A673 (cell line): ENCODE data around the gene PRKCH. TPM values are rescaled to one million over a fixed set of nuclear protein-coding genes. Genes with fewer than 3 reads are reported as not detected.

Experiments used
- BruUV-seq: library from RNA; stranded (reverse); fragments of 400-500 nt; replicated peaks from 2 replicates; lab custom pipeline; 2021; lab: Mats Ljungman, UMichigan
- CTCF ChIA-PET: fragments of 300-600 bp; sonication (Branson Sonifier 250); formaldehyde crosslinking; loops from one replicate; lab custom pipeline; 2022; ENCODE audit warnings: antibody characterized with exemption; lab: Charles Lee
- POLR2A ChIA-PET: fragments of 300-600 bp; sonication (Branson Sonifier 250); formaldehyde crosslinking; loops from one replicate; lab custom pipeline; 2022; ENCODE audit warnings: antibody characterized with exemption; ENCODE audit not compliant: low non-redundant PET; lab: Charles Lee
- DNase-seq: peaks from one replicate; pipeline ENCODE4 v3.0.0-alpha.2; 2015; ENCODE audit warnings: low spot score
- H3K27ac ChIP-seq: fragments of 200-600 bp; sonication (generic); 2 replicates; pipeline ENCODE4 v1.5.1; 2016; ENCODE audit warnings: mixed run types, low read depth, mild to moderate bottlenecking, mixed read lengths, antibody characterized with exemption, low read length; ENCODE audit not compliant: poor library complexity, severe bottlenecking
- H3K27me3 ChIP-seq: fragments of 200-600 bp; sonication (generic); replicated peaks from 2 replicates; pipeline ENCODE4 v1.6.1; 2017; ENCODE audit warnings: mixed run types, low read depth, mild to moderate bottlenecking, mixed read lengths, antibody characterized with exemption, low read length; ENCODE audit not compliant: insufficient read depth, poor library complexity
- H3K36me3 ChIP-seq: fragments of 200-600 bp; sonication (generic); 2 replicates; pipeline ENCODE4 v1.6.1; 2016; ENCODE audit warnings: mixed run types, mild to moderate bottlenecking, mixed read lengths, antibody characterized with exemption, low read length; ENCODE audit not compliant: insufficient read depth, poor library complexity, severe bottlenecking
- H3K4me1 ChIP-seq: fragments of 200-600 bp; sonication (generic); 2 replicates; pipeline ENCODE4 v1.6.1; 2017; ENCODE audit warnings: mixed run types, mild to moderate bottlenecking, mixed read lengths, antibody characterized with exemption, low read length; ENCODE audit not compliant: insufficient read depth, poor library complexity, severe bottlenecking
- H3K4me3 ChIP-seq: fragments of 200-600 bp; sonication (generic); 2 replicates; pipeline ENCODE4 v1.5.1; 2016; ENCODE audit warnings: low read depth, mixed run types, mild to moderate bottlenecking, mixed read lengths, low read length; ENCODE audit not compliant: poor library complexity, severe bottlenecking
- H3K9me3 ChIP-seq: fragments of 200-600 bp; sonication (generic); 2 replicates; pipeline ENCODE4 v1.6.1; 2016; ENCODE audit warnings: mixed run types, low read depth, mild to moderate bottlenecking, mixed read lengths, antibody characterized with exemption, low read length; ENCODE audit not compliant: poor library complexity, severe bottlenecking
- EZH2 ChIP-seq: fragments of 200-600 bp; sonication (generic); IDR thresholded peaks from 2 replicates; pipeline ENCODE4 v1.6.1; 2017; ENCODE audit warnings: borderline replicate concordance, low read depth, mild to moderate bottlenecking, mixed read lengths, antibody characterized with exemption, low read length; ENCODE audit not compliant: poor library complexity, severe bottlenecking
- intact Hi-C: fragments of 100-400 bp; cut with micrococcal nuclease; formaldehyde crosslinking; loops from one replicate; pipeline ENCODE4 v1.10.0; 2022; ENCODE audit not compliant: unreplicated experiment
- total RNA-seq: library from RNA; stranded (reverse); gene quantifications from 2 replicates; pipeline ENCODE4 v1.2.3, GENCODE V29; 2021
- TF ChIP-seq, protein P1 (sequence below): fragments of 300-800, 200-600 bp; sonication (generic); conservative IDR thresholded peaks from 2 replicates; pipeline ENCODE4 v1.5.1; 2017; ENCODE audit warnings: low read depth, mild to moderate bottlenecking, antibody characterized with exemption, low read length, moderate library complexity, mixed read lengths

PRKCH gene
- total RNA-seq, 1 experiment from 2014 or later, result 1.8 TPM

DNA sequence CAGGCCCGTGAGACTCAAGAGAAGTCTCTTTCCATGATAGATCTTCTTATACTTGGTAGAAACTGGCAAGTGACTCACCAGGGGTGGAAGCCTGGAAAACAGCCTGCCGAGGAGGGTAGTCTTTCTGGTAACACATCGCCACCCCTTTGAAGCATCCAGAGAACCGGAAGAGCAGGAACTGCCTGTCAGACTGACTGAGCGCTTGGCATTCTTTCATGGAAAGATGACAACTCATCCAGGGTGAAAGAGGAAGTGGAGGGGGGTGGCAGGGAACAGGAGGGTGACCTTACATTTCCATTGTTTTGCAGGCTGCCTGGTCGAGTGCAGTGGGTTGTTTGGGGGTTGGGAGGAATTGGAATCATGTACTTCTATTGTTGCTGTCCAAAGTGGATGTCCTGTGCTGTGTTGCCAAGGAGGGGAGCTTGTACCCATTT, 34.5 kb downstream of the PRKCH start:
- TF ChIP-seq, protein P1, sequence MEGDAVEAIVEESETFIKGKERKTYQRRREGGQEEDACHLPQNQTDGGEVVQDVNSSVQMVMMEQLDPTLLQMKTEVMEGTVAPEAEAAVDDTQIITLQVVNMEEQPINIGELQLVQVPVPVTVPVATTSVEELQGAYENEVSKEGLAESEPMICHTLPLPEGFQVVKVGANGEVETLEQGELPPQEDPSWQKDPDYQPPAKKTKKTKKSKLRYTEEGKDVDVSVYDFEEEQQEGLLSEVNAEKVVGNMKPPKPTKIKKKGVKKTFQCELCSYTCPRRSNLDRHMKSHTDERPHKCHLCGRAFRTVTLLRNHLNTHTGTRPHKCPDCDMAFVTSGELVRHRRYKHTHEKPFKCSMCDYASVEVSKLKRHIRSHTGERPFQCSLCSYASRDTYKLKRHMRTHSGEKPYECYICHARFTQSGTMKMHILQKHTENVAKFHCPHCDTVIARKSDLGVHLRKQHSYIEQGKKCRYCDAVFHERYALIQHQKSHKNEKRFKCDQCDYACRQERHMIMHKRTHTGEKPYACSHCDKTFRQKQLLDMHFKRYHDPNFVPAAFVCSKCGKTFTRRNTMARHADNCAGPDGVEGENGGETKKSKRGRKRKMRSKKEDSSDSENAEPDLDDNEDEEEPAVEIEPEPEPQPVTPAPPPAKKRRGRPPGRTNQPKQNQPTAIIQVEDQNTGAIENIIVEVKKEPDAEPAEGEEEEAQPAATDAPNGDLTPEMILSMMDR, result no peak
- no peak for TF ChIP-seq EZH2
- Histone ChIP-seq H3K36me3 (no peaks in the 10 kb centered on the region), H3K4me3 (no peak overlapping the region), H3K27ac (no peak overlapping the region), H3K4me1 (no peaks in the 10 kb centered on the region), H3K27me3 (no peaks in the 10 kb centered on the region), H3K9me3 (no peaks in the 10 kb centered on the region)
- intact Hi-C loops, result no loop called here
- DNase-seq, result peak; percentile 65
- CTCF ChIA-PET, result no interaction called here
- POLR2A ChIA-PET, result no interaction called here
- BruUV-seq, result no TSS peak

DNA sequence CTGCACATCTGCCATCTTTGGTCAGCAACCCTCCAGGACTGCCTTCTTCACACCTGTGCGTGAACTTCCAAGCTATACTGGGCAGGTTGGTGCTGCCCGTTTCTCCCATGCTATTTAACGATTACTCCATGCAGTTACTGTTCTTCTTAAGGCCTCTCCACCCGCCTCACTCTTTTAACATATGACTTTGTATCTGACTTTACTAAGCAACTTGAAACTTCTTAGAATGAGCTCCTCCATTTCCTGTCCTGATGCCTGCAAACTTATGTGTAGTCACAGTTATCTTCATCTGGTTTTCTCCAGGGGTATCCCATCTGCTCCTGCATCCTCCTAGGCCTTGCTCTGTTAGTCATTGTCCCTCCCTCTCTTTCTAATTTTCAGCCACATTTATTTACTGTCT, 35.7 kb downstream of the PRKCH start:
- ChIA-PET POLR2A (no interaction called here), CTCF (no interaction called here)
- Histone ChIP-seq H3K4me1 (no peaks in the 10 kb centered on the region), H3K36me3 (no peaks in the 10 kb centered on the region), H3K4me3 (no peak overlapping the region), H3K9me3 (no peaks in the 10 kb centered on the region), H3K27ac (no peak overlapping the region), H3K27me3 (no peaks in the 10 kb centered on the region)
- TF ChIP-seq, protein P1, result no peak
- no peak for DNase-seq
- no TSS peak for BruUV-seq
- intact Hi-C loops, result no loop called here

DNA sequence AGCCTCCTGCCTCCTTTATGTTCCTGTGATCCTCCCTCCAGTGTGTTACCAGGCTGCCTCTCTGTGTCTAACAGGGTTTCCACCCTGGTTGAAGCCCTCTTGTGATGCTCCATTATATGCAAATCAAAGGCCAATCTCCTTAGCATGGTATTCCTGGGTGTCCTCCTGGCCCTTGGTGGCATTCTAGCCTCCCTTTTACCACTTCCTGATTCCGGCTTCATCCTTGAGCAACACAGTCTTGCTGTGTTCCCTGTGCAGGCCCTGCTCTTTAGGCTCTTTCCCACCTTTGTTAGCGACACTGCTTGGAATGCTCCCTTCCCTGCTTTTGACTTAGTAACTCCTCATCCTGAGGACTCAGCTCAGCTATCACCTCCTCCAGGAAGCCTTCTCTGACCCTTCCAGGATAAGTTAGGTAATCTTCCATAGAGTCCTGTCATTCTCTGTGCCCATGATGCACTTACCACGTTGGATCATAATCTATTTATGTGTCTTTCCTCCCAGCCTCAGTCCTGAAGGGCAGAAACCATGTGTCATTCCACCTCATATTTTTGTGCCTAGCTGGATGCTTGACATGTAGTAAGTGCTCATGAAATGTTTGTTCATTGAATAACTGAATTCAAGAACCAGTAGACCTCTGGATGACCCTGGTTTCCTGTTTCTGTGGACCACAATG, 37.3 kb downstream of the PRKCH start:
- H3K4me1 ChIP-seq, result no peaks in the 10 kb centered on the region
- no peak overlapping the region for H3K4me3 ChIP-seq
- TF ChIP-seq, protein P1, result no peak
- TF ChIP-seq EZH2, result no peak
- no peak for DNase-seq
- intact Hi-C loops, result no loop called here
- no TSS peak for BruUV-seq
- no peaks in the 10 kb centered on the region for H3K36me3 ChIP-seq
- H3K9me3 ChIP-seq, result no peaks in the 10 kb centered on the region
- CTCF ChIA-PET, result no interaction called here
- POLR2A ChIA-PET, result no interaction called here
- H3K27ac ChIP-seq, result no peak overlapping the region
- no peaks in the 10 kb centered on the region for H3K27me3 ChIP-seq
